Hepatocyte (in vitro differentiated cells): ENCODE results near the gene IL20.

Experiments
- EZH2 ChIP-seq: fragments of 200-600 bp; sonication (generic); IDR thresholded peaks from 2 replicates; pipeline ENCODE4 v1.6.1; 2016; ENCODE audit warnings: antibody characterized with exemption, mild to moderate bottlenecking, borderline replicate concordance
- TF ChIP-seq, protein P1 (sequence below): fragments of 200-600 bp; sonication (generic); IDR thresholded peaks from 2 replicates; pipeline ENCODE4 v1.5.1; 2016; ENCODE audit warnings: antibody characterized with exemption, mild to moderate bottlenecking; ENCODE audit not compliant: poor library complexity

DNA sequence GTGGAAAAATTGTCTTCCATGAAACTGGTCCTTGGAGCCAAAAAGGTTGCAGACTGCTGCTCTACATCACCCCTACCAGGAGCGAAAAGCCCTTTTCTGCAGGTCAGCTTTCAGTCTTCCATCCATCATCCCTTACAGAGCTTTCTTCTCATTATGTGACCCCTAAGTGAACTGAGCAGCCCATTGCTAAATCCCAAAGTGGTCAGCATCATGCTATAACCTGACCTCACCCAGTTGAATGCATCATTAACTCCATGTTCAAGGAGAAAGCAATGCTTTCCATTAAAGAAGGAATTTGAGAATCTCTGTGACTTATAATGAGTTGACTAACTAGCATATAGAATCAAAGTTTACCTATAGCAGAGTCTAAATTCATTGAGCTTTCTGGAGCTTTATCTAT, 21.4 kb downstream of the IL20 start:
- no peak for TF ChIP-seq EZH2
- TF ChIP-seq, protein P1, sequence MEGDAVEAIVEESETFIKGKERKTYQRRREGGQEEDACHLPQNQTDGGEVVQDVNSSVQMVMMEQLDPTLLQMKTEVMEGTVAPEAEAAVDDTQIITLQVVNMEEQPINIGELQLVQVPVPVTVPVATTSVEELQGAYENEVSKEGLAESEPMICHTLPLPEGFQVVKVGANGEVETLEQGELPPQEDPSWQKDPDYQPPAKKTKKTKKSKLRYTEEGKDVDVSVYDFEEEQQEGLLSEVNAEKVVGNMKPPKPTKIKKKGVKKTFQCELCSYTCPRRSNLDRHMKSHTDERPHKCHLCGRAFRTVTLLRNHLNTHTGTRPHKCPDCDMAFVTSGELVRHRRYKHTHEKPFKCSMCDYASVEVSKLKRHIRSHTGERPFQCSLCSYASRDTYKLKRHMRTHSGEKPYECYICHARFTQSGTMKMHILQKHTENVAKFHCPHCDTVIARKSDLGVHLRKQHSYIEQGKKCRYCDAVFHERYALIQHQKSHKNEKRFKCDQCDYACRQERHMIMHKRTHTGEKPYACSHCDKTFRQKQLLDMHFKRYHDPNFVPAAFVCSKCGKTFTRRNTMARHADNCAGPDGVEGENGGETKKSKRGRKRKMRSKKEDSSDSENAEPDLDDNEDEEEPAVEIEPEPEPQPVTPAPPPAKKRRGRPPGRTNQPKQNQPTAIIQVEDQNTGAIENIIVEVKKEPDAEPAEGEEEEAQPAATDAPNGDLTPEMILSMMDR: no peak
